Keratinocyte (primary cell): Measurements from ENCODE around the gene FBXL13. TPM values are rescaled to one million over a fixed set of nuclear protein-coding genes. Genes with fewer than 3 reads are reported as not detected.

ENCODE experiments used
- DNase-seq: peaks from one replicate; pipeline ENCODE4 v3.0.0-alpha.2; 2011; ENCODE audit warnings: low read depth, missing footprints, low spot score
- FAIRE-seq: peaks from 2 replicates; lab custom pipeline; 2011; peaks lifted over from hg19 to GRCh38; lab: Jason Lieb, UNC
- H2AFZ ChIP-seq: 2 replicates; pipeline ENCODE4 v1.6.0; 2012; ENCODE audit warnings: low read length, control low read depth, inconsistent platforms; ENCODE audit not compliant: control insufficient read depth
- H3K27ac ChIP-seq: 2 replicates; pipeline ENCODE4 v1.5.1; 2011; ENCODE audit warnings: low read length; ENCODE audit not compliant: control insufficient read depth, insufficient read depth
- H3K27me3 ChIP-seq: 3 replicates; pipeline ENCODE4 v1.6.0; 2011; ENCODE audit warnings: low read length; ENCODE audit not compliant: control insufficient read depth, insufficient read depth; ENCODE audit errors: extremely low read depth
- H3K36me3 ChIP-seq, 2 experiments: 2 replicates in 1 of 2; 3 replicates in 1 of 2; pipeline ENCODE4 v1.5.1; 2011; ENCODE audit warnings: low read length in 2 of 2, mild to moderate bottlenecking in 1 of 2; ENCODE audit not compliant: control insufficient read depth in 2 of 2, insufficient read depth in 2 of 2; ENCODE audit errors: extremely low read depth in 1 of 2
- H3K4me1 ChIP-seq: 3 replicates; pipeline ENCODE4 v1.5.1; 2011; ENCODE audit warnings: low read length; ENCODE audit not compliant: control insufficient read depth, insufficient read depth; ENCODE audit errors: extremely low read depth
- H3K4me2 ChIP-seq: 3 replicates; pipeline ENCODE4 v1.6.0; 2011; ENCODE audit warnings: low read depth, low read length; ENCODE audit not compliant: control insufficient read depth, insufficient read depth; ENCODE audit errors: extremely low read depth
- H3K4me3 ChIP-seq, 3 experiments: fragments of 200-600 bp in 1 of 3; sonication (generic) in 1 of 3; 2 replicates in 2 of 3; 3 replicates in 1 of 3; pipeline ENCODE4 v1.5.1; 2011 to 2016; ENCODE audit warnings: low read length in 3 of 3, mild to moderate bottlenecking in 3 of 3, control low read depth in 2 of 3, inconsistent platforms in 1 of 3, low read depth in 1 of 3, mixed read lengths in 1 of 3, mixed run types in 1 of 3, moderate library complexity in 1 of 3; ENCODE audit not compliant: control insufficient read depth in 2 of 3, insufficient read depth in 2 of 3; ENCODE audit errors: extremely low read depth in 1 of 3
- H3K79me2 ChIP-seq: 2 replicates; pipeline ENCODE4 v1.6.0; 2012; ENCODE audit warnings: low read length; ENCODE audit not compliant: control insufficient read depth, insufficient read depth
- H3K9ac ChIP-seq: 3 replicates; pipeline ENCODE4 v1.6.0; 2011; ENCODE audit warnings: low read length; ENCODE audit not compliant: control insufficient read depth, insufficient read depth; ENCODE audit errors: extremely low read depth
- H3K9me1 ChIP-seq: 3 replicates; pipeline ENCODE4 v1.6.0; 2011; ENCODE audit warnings: low read length; ENCODE audit not compliant: control insufficient read depth, insufficient read depth; ENCODE audit errors: extremely low read depth
- H3K9me3 ChIP-seq: 2 replicates; pipeline ENCODE4 v1.5.1; 2012; ENCODE audit warnings: low read depth, low read length; ENCODE audit not compliant: control insufficient read depth
- H4K20me1 ChIP-seq: 3 replicates; pipeline ENCODE4 v1.6.0; 2011; ENCODE audit warnings: low read length; ENCODE audit not compliant: control insufficient read depth, insufficient read depth; ENCODE audit errors: extremely low read depth
- EZH2 ChIP-seq: IDR thresholded peaks from one replicate; pipeline ENCODE4 v1.6.1; 2012; ENCODE audit warnings: inconsistent platforms, mild to moderate bottlenecking, low read length, moderate library complexity
- dilution Hi-C: fragments of 300-500 bp; cut with MboI; formaldehyde crosslinking; loops from one replicate; pipeline ENCODE4 v1.7.0; 2020; ENCODE audit warnings: low sequenced_read_pairs; ENCODE audit not compliant: extremely low pct_ligation_motif_present
- polyA plus RNA-seq, 5 experiments: library from polyadenylated mRNA; depleted of rRNA in 3 of 5; stranded (reverse) in 3 of 5; stranded (forward) in 1 of 5; unstranded in 1 of 5; fragments of >200 nt; gene quantifications; 1 replicate in 1 of 5; 2 replicates in 3 of 5; 3 replicates in 1 of 5; pipeline versions ENCODE4 v1.2.1 to v1.2.3, GENCODE V29; 2011 to 2012; ENCODE audit warnings: missing spikeins in 2 of 5, low read depth in 1 of 5, low replicate concordance in 1 of 5
- TF ChIP-seq, protein P1 (sequence below), 3 experiments: IDR thresholded peaks in 1 of 3; conservative IDR thresholded peaks in 1 of 3; optimal IDR thresholded peaks in 1 of 3; 2 replicates in 2 of 3; 3 replicates in 1 of 3; pipeline versions ENCODE3 to v1.5.1; 2011; ENCODE audit warnings: low read length in 3 of 3, mild to moderate bottlenecking in 3 of 3, moderate library complexity in 2 of 3, control low read depth in 1 of 3, inconsistent platforms in 1 of 3; ENCODE audit not compliant: insufficient read depth in 2 of 3; ENCODE audit errors: extremely low read depth in 1 of 3

FBXL13 gene
- polyA plus RNA-seq, 1 donor (not counting 4 experiments of a cell fraction or from before 2014, with no cell fraction given): 0.20 TPM

DNA sequence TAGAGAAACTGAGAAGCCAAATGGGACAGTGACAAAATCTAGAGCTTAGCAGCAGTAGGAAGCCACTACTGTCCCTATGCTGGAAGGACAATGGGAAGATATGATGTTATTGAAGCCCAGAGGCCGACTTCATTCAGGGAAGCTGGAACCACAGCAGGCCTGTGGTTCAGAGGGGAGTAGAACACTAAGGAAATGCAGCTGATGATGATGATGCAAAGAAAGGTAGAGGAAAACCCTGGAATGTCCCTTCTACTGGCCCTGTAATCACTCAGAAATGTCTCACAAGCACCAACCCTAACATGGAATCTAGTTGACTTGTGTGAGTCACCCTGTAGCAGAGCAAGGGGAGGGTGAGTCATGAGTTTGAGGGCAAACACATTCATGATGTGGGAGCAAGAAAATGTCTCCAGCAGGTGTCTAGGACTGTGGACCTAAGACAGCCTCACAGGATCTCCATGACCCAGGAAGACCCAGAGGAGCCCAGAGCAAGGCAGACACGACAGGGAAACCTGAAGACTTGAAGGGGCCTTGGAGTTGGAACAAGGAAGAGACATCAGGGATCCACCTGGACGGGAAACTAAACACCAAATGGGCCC lies 198.8 kb downstream of the FBXL13 start:
- H3K79me2 ChIP-seq: no peaks in the 10 kb centered on the region
- H3K36me3 ChIP-seq: no peaks in the 10 kb centered on the region
- no peaks in the 10 kb centered on the region for H3K27me3 ChIP-seq
- dilution Hi-C loops: no loop called here
- no peak overlapping the region for H3K4me3 ChIP-seq
- DNase-seq (peak; percentile 98), FAIRE-seq (peak; percentile 98)
- no peak for TF ChIP-seq EZH2
- TF ChIP-seq, protein P1, sequence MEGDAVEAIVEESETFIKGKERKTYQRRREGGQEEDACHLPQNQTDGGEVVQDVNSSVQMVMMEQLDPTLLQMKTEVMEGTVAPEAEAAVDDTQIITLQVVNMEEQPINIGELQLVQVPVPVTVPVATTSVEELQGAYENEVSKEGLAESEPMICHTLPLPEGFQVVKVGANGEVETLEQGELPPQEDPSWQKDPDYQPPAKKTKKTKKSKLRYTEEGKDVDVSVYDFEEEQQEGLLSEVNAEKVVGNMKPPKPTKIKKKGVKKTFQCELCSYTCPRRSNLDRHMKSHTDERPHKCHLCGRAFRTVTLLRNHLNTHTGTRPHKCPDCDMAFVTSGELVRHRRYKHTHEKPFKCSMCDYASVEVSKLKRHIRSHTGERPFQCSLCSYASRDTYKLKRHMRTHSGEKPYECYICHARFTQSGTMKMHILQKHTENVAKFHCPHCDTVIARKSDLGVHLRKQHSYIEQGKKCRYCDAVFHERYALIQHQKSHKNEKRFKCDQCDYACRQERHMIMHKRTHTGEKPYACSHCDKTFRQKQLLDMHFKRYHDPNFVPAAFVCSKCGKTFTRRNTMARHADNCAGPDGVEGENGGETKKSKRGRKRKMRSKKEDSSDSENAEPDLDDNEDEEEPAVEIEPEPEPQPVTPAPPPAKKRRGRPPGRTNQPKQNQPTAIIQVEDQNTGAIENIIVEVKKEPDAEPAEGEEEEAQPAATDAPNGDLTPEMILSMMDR (optimal IDR thresholded peaks at IDR 0.05 in 1 of 3, IDR thresholded peaks at IDR 0.05 in 1 of 3, conservative IDR thresholded peaks at IDR 0.05 in 1 of 3; ENCODE audit: extremely low read depth in 1 of 3, insufficient read depth in 2 of 3, low read length in 3 of 3): peak in 2 of 3 experiments; percentile 13 to 15
- H3K9ac ChIP-seq: peak overlapping the region; percentile 64
- no peaks in the 10 kb centered on the region for H3K9me3 ChIP-seq
- no peak overlapping the region for H2AFZ ChIP-seq
- peak overlapping the region; percentile 90 for H3K27ac ChIP-seq
- H4K20me1 ChIP-seq: no peaks in the 10 kb centered on the region
- H3K4me1 ChIP-seq: peaks cover 49% of the 10 kb centered on the region
- peak overlapping the region; percentile 23 for H3K4me2 ChIP-seq
- H3K9me1 ChIP-seq: no peaks in the 10 kb centered on the region

DNA sequence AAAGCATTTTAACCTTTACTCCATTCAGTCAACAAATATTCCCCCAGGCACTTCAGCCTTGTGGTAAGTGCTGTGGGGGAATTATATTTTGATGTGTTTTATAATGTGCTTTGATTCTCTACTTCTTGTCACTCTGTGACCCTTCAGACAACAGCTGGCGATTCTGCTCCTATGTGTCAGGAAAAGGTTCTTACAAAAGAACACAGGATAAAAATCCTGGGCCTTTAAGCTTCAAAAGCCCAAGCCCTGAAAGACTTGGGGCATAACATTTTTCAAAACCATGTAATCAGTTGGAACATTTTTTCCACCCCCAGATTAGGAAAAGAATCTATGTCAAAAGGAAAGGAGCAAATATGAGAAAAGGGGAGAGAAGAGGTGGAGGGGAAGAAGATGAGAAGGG lies 199.6 kb downstream of the FBXL13 start:
- no peak overlapping the region for H3K4me3 ChIP-seq
- dilution Hi-C loops: no loop called here
- no peaks in the 10 kb centered on the region for H4K20me1 ChIP-seq
- H3K9me3 ChIP-seq: no peaks in the 10 kb centered on the region
- DNase-seq (no peak), FAIRE-seq (no peak)
- H3K4me1 ChIP-seq: peaks cover 49% of the 10 kb centered on the region
- H3K9me1 ChIP-seq: no peaks in the 10 kb centered on the region
- H2AFZ ChIP-seq: peak overlapping the region; percentile 9
- H3K9ac ChIP-seq: peak overlapping the region; percentile 64
- no peaks in the 10 kb centered on the region for H3K27me3 ChIP-seq
- TF ChIP-seq EZH2: no peak
- TF ChIP-seq, protein P1 (optimal IDR thresholded peaks at IDR 0.05 in 1 of 3, IDR thresholded peaks at IDR 0.05 in 1 of 3, conservative IDR thresholded peaks at IDR 0.05 in 1 of 3; ENCODE audit: extremely low read depth in 1 of 3, insufficient read depth in 2 of 3, low read length in 3 of 3): no peak
- H3K4me2 ChIP-seq: peak overlapping the region; percentile 39
- H3K27ac ChIP-seq: peak overlapping the region; percentile 90
- H3K79me2 ChIP-seq: no peaks in the 10 kb centered on the region
- no peaks in the 10 kb centered on the region for H3K36me3 ChIP-seq
